ENCODE data around the gene SYNDIG1. TPM values are rescaled to one million over a fixed set of nuclear protein-coding genes. Genes with fewer than 3 reads are reported as not detected.

SYNDIG1 gene
- total RNA-seq, 1 experiment from 2014 or later = not detected

DNA sequence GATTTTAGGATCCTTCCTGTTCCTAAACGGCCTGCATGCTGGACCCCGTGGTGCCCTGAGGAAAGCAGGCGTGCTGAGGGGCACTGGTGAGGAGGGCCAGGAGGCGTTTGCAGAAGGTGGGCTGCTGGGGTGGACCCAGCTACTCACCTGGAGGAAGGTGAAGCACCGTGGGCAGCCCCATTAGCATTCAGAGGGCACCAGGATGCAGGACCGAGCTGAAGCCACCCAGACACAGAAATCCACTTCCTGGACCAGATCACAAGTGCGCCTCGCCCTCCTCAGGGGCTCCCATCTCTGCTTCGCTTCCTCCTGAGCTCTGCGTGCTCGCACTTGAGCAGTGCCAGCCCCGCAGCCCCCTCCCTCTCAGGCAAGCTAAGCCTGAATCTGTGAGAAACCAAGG lies 187.0 kb downstream of the SYNDIG1 start:
- no peak overlapping the region for H3K4me3 ChIP-seq (ENCODE audit: low read depth in 2 of 2, low read length in 2 of 2)
- no peaks in the 10 kb centered on the region for H3K36me3 ChIP-seq (ENCODE audit: control insufficient read depth, insufficient read depth, low read length)
- in situ Hi-C loops (cut with HindIII; ENCODE audit: low pct_unique_long_range_greater_than_20kb, low sequenced_read_pairs) (no loop called here), intact Hi-C loops (cut with micrococcal nuclease; ENCODE audit: unreplicated experiment) (no loop called here)
- TF ChIP-seq, protein P1, sequence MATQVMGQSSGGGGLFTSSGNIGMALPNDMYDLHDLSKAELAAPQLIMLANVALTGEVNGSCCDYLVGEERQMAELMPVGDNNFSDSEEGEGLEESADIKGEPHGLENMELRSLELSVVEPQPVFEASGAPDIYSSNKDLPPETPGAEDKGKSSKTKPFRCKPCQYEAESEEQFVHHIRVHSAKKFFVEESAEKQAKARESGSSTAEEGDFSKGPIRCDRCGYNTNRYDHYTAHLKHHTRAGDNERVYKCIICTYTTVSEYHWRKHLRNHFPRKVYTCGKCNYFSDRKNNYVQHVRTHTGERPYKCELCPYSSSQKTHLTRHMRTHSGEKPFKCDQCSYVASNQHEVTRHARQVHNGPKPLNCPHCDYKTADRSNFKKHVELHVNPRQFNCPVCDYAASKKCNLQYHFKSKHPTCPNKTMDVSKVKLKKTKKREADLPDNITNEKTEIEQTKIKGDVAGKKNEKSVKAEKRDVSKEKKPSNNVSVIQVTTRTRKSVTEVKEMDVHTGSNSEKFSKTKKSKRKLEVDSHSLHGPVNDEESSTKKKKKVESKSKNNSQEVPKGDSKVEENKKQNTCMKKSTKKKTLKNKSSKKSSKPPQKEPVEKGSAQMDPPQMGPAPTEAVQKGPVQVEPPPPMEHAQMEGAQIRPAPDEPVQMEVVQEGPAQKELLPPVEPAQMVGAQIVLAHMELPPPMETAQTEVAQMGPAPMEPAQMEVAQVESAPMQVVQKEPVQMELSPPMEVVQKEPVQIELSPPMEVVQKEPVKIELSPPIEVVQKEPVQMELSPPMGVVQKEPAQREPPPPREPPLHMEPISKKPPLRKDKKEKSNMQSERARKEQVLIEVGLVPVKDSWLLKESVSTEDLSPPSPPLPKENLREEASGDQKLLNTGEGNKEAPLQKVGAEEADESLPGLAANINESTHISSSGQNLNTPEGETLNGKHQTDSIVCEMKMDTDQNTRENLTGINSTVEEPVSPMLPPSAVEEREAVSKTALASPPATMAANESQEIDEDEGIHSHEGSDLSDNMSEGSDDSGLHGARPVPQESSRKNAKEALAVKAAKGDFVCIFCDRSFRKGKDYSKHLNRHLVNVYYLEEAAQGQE (IDR thresholded peaks at IDR 0.05; ENCODE audit: insufficient read depth in 1 of 2, low read depth in 2 of 2, low read length in 1 of 2) = no peak
- TF ChIP-seq TCF7L2 (IDR thresholded peaks at IDR 0.05; ENCODE audit: low read depth, low read length) = no peak
- no peak for TF ChIP-seq SIN3A (IDR thresholded peaks at IDR 0.05; ENCODE audit: borderline replicate concordance, insufficient read depth, low read depth, low read length)
- TF ChIP-seq POLR2AphosphoS5 (IDR thresholded peaks at IDR 0.05; ENCODE audit: low read depth, low read length) = no peak
- TF ChIP-seq, protein P2, sequence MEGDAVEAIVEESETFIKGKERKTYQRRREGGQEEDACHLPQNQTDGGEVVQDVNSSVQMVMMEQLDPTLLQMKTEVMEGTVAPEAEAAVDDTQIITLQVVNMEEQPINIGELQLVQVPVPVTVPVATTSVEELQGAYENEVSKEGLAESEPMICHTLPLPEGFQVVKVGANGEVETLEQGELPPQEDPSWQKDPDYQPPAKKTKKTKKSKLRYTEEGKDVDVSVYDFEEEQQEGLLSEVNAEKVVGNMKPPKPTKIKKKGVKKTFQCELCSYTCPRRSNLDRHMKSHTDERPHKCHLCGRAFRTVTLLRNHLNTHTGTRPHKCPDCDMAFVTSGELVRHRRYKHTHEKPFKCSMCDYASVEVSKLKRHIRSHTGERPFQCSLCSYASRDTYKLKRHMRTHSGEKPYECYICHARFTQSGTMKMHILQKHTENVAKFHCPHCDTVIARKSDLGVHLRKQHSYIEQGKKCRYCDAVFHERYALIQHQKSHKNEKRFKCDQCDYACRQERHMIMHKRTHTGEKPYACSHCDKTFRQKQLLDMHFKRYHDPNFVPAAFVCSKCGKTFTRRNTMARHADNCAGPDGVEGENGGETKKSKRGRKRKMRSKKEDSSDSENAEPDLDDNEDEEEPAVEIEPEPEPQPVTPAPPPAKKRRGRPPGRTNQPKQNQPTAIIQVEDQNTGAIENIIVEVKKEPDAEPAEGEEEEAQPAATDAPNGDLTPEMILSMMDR (IDR thresholded peaks at IDR 0.05) = no peak
- no peaks in the 10 kb centered on the region for H3K4me1 ChIP-seq (ENCODE audit: control insufficient read depth, insufficient read depth, low read length)
- CTCF ChIA-PET = no interaction called here
- H3K27me3 ChIP-seq (ENCODE audit: control insufficient read depth, insufficient read depth, low read length) = no peaks in the 10 kb centered on the region
- H3K27ac ChIP-seq (ENCODE audit: low read length) = no peak overlapping the region
- POLR2A ChIA-PET = interaction anchor here (0.6 kb wide), 1 partner anchor 23 kb away, joined by 22 read pairs; no protein-coding TSS in a partner anchor
- no peak for DNase-seq (ENCODE audit: low read depth, low spot score)
- no peaks in the 10 kb centered on the region for H3K9me3 ChIP-seq (ENCODE audit: control insufficient read depth, insufficient read depth, low read depth, low read length)
- ATAC-seq = no peak
- BruUV-seq (replicated peaks) = no TSS peak

DNA sequence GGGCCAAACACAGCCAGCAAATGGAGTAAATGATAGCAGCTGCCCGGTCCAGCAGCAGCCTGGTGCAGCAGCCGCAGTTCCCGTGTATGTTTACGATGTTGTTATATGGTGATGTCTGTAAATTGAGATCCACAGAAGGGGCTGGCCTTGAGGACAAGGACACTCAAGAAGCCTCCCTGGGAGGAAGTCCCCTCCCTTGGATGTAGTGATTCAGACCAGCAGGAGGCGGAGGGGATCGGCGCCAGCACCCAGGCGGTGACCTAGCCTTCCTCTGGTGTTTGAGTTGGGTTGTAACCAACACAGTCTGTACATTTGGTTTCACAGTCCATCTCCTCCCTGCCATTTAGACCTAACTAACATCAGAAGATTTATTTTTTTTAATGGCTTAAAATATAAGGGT lies 187.8 kb downstream of the SYNDIG1 start:
- H3K4me1 ChIP-seq (ENCODE audit: control insufficient read depth, insufficient read depth, low read length) = no peaks in the 10 kb centered on the region
- TF ChIP-seq POLR2AphosphoS5 (IDR thresholded peaks at IDR 0.05; ENCODE audit: low read depth, low read length) = no peak
- TF ChIP-seq, protein P2 (IDR thresholded peaks at IDR 0.05) = no peak
- TF ChIP-seq TCF7L2 (IDR thresholded peaks at IDR 0.05; ENCODE audit: low read depth, low read length) = no peak
- no peak for TF ChIP-seq SIN3A (IDR thresholded peaks at IDR 0.05; ENCODE audit: borderline replicate concordance, insufficient read depth, low read depth, low read length)
- TF ChIP-seq, protein P1 (IDR thresholded peaks at IDR 0.05; ENCODE audit: insufficient read depth in 1 of 2, low read depth in 2 of 2, low read length in 1 of 2) = no peak
- POLR2A ChIA-PET = no interaction called here
- H3K27ac ChIP-seq (ENCODE audit: low read length) = no peak overlapping the region
- no peaks in the 10 kb centered on the region for H3K27me3 ChIP-seq (ENCODE audit: control insufficient read depth, insufficient read depth, low read length)
- intact Hi-C loops (cut with micrococcal nuclease; ENCODE audit: unreplicated experiment) (no loop called here), in situ Hi-C loops (cut with HindIII; ENCODE audit: low pct_unique_long_range_greater_than_20kb, low sequenced_read_pairs) (no loop called here)
- 0 out of 2 replicates have a peak, but pooled peaks have one; percentile 53 for ATAC-seq
- H3K9me3 ChIP-seq (ENCODE audit: control insufficient read depth, insufficient read depth, low read depth, low read length) = no peaks in the 10 kb centered on the region
- BruUV-seq (replicated peaks) = no TSS peak
- CTCF ChIA-PET = no interaction called here
- no peak for DNase-seq (ENCODE audit: low read depth, low spot score)
- no peaks in the 10 kb centered on the region for H3K36me3 ChIP-seq (ENCODE audit: control insufficient read depth, insufficient read depth, low read length)
- no peak overlapping the region for H3K4me3 ChIP-seq (ENCODE audit: low read depth in 2 of 2, low read length in 2 of 2)

All from Panc1 (cell line).